ENCODE data around the gene C6orf89.

The C6orf89 gene

GRCh38 chr6:36969240-36969691 is 83.5 kb downstream of the C6orf89 start:
- H3K9me3 ChIP-seq (ENCODE audit: insufficient read depth, low read length): no peaks in the 10 kb centered on the region
- TF ChIP-seq EZH2phosphoT487 (IDR thresholded peaks at IDR 0.05; ENCODE audit: low read depth) (no peak), CTCF (IDR thresholded peaks at IDR 0.05; ENCODE audit: low read depth, low read length) (no peak)
- H3K27me3 ChIP-seq (ENCODE audit: low read depth, low read length): no peaks in the 10 kb centered on the region
- no peak overlapping the region for H3K27ac ChIP-seq (ENCODE audit: low read length)
- no peak overlapping the region for H3K4me3 ChIP-seq (ENCODE audit: low read length)
- no peak overlapping the region for H3K4me2 ChIP-seq (ENCODE audit: low read length)
- no peak overlapping the region for H3K9ac ChIP-seq (ENCODE audit: low read length)
- no peaks in the 10 kb centered on the region for H3K79me2 ChIP-seq (ENCODE audit: low read length)
- H2AFZ ChIP-seq (ENCODE audit: low read depth, low read length): no peak overlapping the region
- H3K36me3 ChIP-seq (replicated peaks; ENCODE audit: low read depth, low read length): peaks cover 70% of the 10 kb centered on the region
- H3K4me1 ChIP-seq (ENCODE audit: low read length): no peaks in the 10 kb centered on the region
- no peaks in the 10 kb centered on the region for H4K20me1 ChIP-seq (ENCODE audit: insufficient read depth, low read length)

DNA sequence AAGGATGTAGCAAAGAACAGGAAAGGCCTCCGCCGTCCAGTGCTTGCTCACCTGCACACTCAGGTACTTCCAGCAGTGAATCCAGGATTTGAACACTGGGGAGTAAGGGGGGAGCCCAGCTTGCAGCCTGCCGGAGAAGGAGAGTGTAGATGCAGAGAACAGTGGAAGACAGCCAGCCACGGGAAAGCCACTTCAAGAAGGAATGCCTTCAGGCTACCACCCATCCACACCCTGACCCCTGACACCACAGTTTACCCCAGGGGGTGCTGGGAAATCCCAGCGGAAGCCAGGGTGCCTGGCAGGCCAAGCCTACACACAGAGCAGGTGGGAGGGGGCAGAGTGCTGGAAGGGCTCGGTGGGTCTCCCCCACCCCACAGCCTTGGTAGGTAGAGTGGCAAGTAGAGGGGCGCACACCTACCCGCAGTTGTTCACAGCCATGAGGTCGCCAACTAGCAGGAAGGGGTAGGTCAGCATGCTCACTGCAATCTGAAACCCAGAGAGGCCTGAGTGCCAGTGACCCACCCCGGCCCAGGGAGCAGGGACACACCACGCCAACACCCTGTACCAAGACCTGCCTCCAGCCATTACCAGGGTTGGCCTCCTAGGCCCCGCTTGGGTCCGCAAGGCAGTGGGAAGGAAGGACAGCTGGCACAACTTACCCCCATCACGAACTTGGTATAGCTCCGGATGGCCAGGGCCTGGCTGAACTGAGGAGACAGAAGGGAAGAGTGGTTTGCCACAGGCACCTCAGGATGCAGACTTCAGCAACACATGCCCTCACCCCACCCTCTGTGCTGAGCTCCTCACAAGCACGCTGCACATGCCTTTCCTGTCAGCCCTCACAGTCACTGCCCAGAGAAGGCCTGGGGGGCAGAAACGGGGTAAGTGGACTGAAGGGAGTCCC is 84.5 kb downstream of the C6orf89 start:
- Histone ChIP-seq H3K27ac (ENCODE audit: low read length) (no peak overlapping the region), H3K9ac (ENCODE audit: low read length) (no peak overlapping the region), H4K20me1 (ENCODE audit: insufficient read depth, low read length) (no peaks in the 10 kb centered on the region), H3K4me1 (ENCODE audit: low read length) (no peaks in the 10 kb centered on the region), H3K27me3 (ENCODE audit: low read depth, low read length) (no peaks in the 10 kb centered on the region), H2AFZ (ENCODE audit: low read depth, low read length) (no peak overlapping the region), H3K4me2 (ENCODE audit: low read length) (no peak overlapping the region), H3K79me2 (ENCODE audit: low read length) (no peaks in the 10 kb centered on the region), H3K4me3 (ENCODE audit: low read length) (no peak overlapping the region), H3K9me3 (ENCODE audit: insufficient read depth, low read length) (no peaks in the 10 kb centered on the region), H3K36me3 (replicated peaks; ENCODE audit: low read depth, low read length) (peaks cover 79% of the 10 kb centered on the region)
- no peak for TF ChIP-seq CTCF (IDR thresholded peaks at IDR 0.05; ENCODE audit: low read depth, low read length)
- TF ChIP-seq EZH2phosphoT487 (IDR thresholded peaks at IDR 0.05; ENCODE audit: low read depth): no peak

DNA sequence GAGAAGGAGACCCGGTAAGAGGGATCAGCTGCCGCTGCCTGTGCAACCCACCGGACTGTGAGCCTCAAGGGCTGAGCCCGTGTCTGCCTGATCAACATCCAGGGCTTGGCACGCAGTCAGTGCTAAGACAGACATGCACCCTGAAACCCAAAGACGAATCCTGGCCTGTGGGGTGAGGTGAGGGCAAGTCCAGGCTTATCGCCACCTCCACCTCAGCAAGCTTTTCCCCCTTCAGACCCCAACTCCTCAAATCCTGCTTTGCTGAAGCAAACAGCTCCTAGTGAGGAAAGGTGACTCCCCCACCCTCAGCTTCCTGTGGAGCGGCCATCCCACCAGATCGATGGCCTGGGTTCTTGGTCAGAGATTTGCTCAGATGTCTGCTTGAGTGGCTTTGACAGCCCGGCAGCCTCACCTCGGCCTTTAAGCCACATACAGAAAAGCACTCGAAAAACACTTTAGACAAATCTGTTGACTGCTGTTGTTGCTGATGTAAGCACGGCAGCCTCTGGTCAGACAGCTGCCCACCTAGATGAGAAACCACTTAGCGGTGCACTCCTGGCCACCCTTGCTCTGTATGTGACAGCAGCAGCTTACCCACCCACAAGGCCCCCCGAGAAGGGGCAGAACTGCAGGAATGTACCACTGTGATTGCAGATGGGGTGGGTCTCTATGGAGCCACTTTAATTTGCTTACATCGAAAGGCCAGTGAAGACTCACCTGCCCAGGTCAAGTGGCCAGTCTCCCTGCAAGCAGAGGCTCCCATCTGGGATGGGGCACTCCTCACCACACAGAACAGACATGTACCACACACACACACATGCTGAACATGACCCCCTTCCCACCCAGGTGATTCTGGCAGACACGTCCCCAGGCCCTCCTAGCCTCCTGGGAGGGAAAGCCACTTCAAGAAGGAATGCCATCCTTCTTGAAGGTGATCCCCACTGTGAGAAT is 85.4 kb downstream of the C6orf89 start:
- Histone ChIP-seq H3K4me1 (ENCODE audit: low read length) (no peaks in the 10 kb centered on the region), H3K27ac (ENCODE audit: low read length) (no peak overlapping the region), H3K4me3 (ENCODE audit: low read length) (no peak overlapping the region), H3K79me2 (ENCODE audit: low read length) (no peaks in the 10 kb centered on the region), H3K9ac (ENCODE audit: low read length) (no peak overlapping the region), H3K36me3 (replicated peaks; ENCODE audit: low read depth, low read length) (peaks cover 86% of the 10 kb centered on the region), H3K27me3 (ENCODE audit: low read depth, low read length) (no peaks in the 10 kb centered on the region), H3K9me3 (ENCODE audit: insufficient read depth, low read length) (no peaks in the 10 kb centered on the region), H2AFZ (ENCODE audit: low read depth, low read length) (no peak overlapping the region), H4K20me1 (ENCODE audit: insufficient read depth, low read length) (no peaks in the 10 kb centered on the region), H3K4me2 (ENCODE audit: low read length) (no peak overlapping the region)
- no peak for TF ChIP-seq CTCF (IDR thresholded peaks at IDR 0.05; ENCODE audit: low read depth, low read length)
- TF ChIP-seq EZH2phosphoT487 (IDR thresholded peaks at IDR 0.05; ENCODE audit: low read depth): no peak

All from OCI-LY3 (cell line).